HEK293 (cell line): Measurements from ENCODE around the gene ZNF318.
"Not testable (repeated sequence)": the region's sequence is repeated elsewhere in the genome, so short reads cannot be mapped to it uniquely, and the experiment has no call there.

Experiments
- CTCF ChIA-PET: fragments of 350-600 bp; formaldehyde crosslinking; extraction: SDS; loops from one replicate; lab custom pipeline; 2021; ENCODE audit warnings: antibody characterized with exemption; lab: Yijun Ruan, JAX
- POLR2A ChIA-PET: fragments of 300-600 bp; formaldehyde crosslinking; extraction: SDS; loops from one replicate; lab custom pipeline; 2020; ENCODE audit warnings: antibody characterized with exemption, inconsistent platforms; lab: Yijun Ruan, JAX
- H3K27ac ChIP-seq: fragments of 200-500 bp; sonication (Bioruptor generic); 2 replicates; pipeline ENCODE4 v1.5.1; 2014; ENCODE audit warnings: low read depth, low read length, control low read depth, inconsistent platforms; ENCODE audit errors: extremely low read depth
- H3K36me3 ChIP-seq, 2 experiments: fragments of 200-500 bp in 1 of 2; sonication (Bioruptor generic) in 1 of 2; 1 replicate in 1 of 2; 2 replicates in 1 of 2; pipeline ENCODE4 v1.5.1; 2014 to 2017; ENCODE audit warnings: inconsistent platforms in 2 of 2, low read length in 2 of 2; ENCODE audit not compliant: control insufficient read depth in 2 of 2, insufficient read depth in 1 of 2
- H3K4me1 ChIP-seq: fragments of 200-500 bp; sonication (Bioruptor generic); 2 replicates; pipeline ENCODE4 v1.5.1; 2014; ENCODE audit warnings: mild to moderate bottlenecking, low read length, inconsistent platforms; ENCODE audit not compliant: control insufficient read depth, insufficient read depth
- H3K4me3 ChIP-seq: 2 replicates; pipeline ENCODE4 v1.5.1; 2011; ENCODE audit warnings: low read depth, mild to moderate bottlenecking, control low read depth, low read length, moderate library complexity
- H3K9me3 ChIP-seq: fragments of 200-500 bp; sonication (Bioruptor generic); 2 replicates; pipeline ENCODE4 v1.5.1; 2014; ENCODE audit warnings: low read depth, low read length, inconsistent platforms; ENCODE audit not compliant: control insufficient read depth, insufficient read depth
- GLIS2 ChIP-seq: fragments of 450-650 bp; formaldehyde crosslinking; IDR thresholded peaks from 2 replicates; pipeline ENCODE4 v1.5.1; 2016; ENCODE audit warnings: missing biosample characterization, missing genetic modification characterization
- KLF8 ChIP-seq: fragments of 450-650 bp; formaldehyde crosslinking; IDR thresholded peaks from 2 replicates; pipeline ENCODE4 v1.5.1; 2016; ENCODE audit warnings: missing biosample characterization, missing genetic modification characterization
- PRDM1 ChIP-seq: fragments of 450-650 bp; formaldehyde crosslinking; IDR thresholded peaks from 2 replicates; pipeline ENCODE4; 2016; ENCODE audit warnings: missing biosample characterization, missing genetic modification characterization
- ZBTB17 ChIP-seq: fragments of 450-650 bp; formaldehyde crosslinking; IDR thresholded peaks from 2 replicates; pipeline ENCODE4 v1.5.1; 2016; ENCODE audit warnings: missing biosample characterization, missing genetic modification characterization
- ZBTB20 ChIP-seq: fragments of 450-650 bp; formaldehyde crosslinking; IDR thresholded peaks from 2 replicates; pipeline ENCODE4 v1.5.1; 2016; ENCODE audit warnings: missing biosample characterization, missing genetic modification characterization
- ZBTB7A ChIP-seq: fragments of 450-650 bp; formaldehyde crosslinking; IDR thresholded peaks from 2 replicates; pipeline ENCODE4 v1.5.1; 2016; ENCODE audit warnings: low read depth, missing biosample characterization, missing genetic modification characterization
- ZNF112 ChIP-seq: fragments of 450-650 bp; formaldehyde crosslinking; IDR thresholded peaks from 2 replicates; pipeline ENCODE4 v1.5.0; 2017; ENCODE audit warnings: missing biosample characterization, missing genetic modification characterization
- ZNF2 ChIP-seq: fragments of 450-650 bp; formaldehyde crosslinking; IDR thresholded peaks from 2 replicates; pipeline ENCODE4 v1.5.1; 2016; ENCODE audit warnings: missing biosample characterization, missing genetic modification characterization
- ZNF324 ChIP-seq: fragments of 450-650 bp; formaldehyde crosslinking; IDR thresholded peaks from 2 replicates; pipeline ENCODE4 v1.5.1; 2016; ENCODE audit warnings: missing biosample characterization, missing genetic modification characterization
- ZNF623 ChIP-seq: fragments of 450-650 bp; formaldehyde crosslinking; IDR thresholded peaks from 2 replicates; pipeline ENCODE4 v1.5.1; 2016; ENCODE audit warnings: missing biosample characterization, missing genetic modification characterization
- ZNF677 ChIP-seq: fragments of 450-650 bp; IDR thresholded peaks from 2 replicates; pipeline ENCODE4 v1.5.0; 2018; ENCODE audit warnings: missing biosample characterization, mild to moderate bottlenecking, missing genetic modification characterization, moderate library complexity
- TF ChIP-seq, protein P1 (sequence below): fragments of 450-650 bp; formaldehyde crosslinking; IDR thresholded peaks from 2 replicates; pipeline ENCODE4 v1.5.1; 2016; ENCODE audit warnings: missing biosample characterization, missing genetic modification characterization
- TF ChIP-seq, protein P2 (sequence below): fragments of 450-650 bp; formaldehyde crosslinking; IDR thresholded peaks from 2 replicates; pipeline ENCODE4 v1.5.1; 2016; ENCODE audit warnings: missing biosample characterization, missing genetic modification characterization
- TF ChIP-seq, protein P3 (sequence below): fragments of 450-650 bp; formaldehyde crosslinking; conservative IDR thresholded peaks from 2 replicates; pipeline ENCODE4 v1.5.1; 2016; ENCODE audit warnings: low read depth, missing biosample characterization, missing genetic modification characterization
- TF ChIP-seq, protein P4 (sequence below): fragments of 450-650 bp; formaldehyde crosslinking; conservative IDR thresholded peaks from 2 replicates; pipeline ENCODE4 v1.5.1; 2016; ENCODE audit warnings: low read depth, missing biosample characterization, missing genetic modification characterization

ZNF318 gene

DNA sequence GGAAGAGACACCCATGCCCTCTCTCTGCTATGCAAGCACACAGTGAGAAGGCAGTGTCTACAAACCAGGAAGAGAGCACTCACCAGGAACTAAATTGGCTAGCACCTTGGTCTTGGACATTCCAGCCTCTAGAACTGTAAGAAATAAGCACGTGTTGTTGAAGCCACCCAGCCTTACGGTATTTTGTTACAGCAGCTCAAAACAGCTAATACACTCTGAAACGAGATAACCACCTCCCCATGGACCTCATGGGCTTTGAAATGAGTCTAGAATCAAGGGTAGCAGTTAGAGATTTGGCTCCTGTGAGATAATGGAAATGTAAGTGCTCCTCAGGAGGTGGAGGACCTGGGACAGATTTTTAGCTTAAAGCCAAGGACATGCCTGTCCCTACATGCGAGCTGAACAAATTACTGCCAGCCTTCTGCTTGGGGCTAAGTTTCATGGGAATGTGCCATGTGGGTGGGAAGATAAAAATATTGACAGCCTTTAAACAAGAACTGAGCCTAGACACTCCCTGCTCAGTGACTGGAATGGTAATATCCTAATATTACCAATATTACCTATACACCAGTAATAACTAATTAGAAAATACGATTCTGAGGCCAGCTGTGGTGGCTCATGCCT is 3.9 kb upstream of the ZNF318 start:
- H3K27ac ChIP-seq = no peak overlapping the region
- H3K36me3 ChIP-seq = no peaks in the 10 kb centered on the region
- H3K4me3 ChIP-seq = no peak overlapping the region
- peaks cover 3% of the 10 kb centered on the region for H3K4me1 ChIP-seq
- ChIA-PET CTCF (interaction anchor here (0.5 to 1.8 kb wide), 3 partner anchors 62 to 233 kb away, joined by 3 to 5 read pairs (median 5); no protein-coding TSS in a partner anchor), POLR2A (no interaction called here)
- TF ChIP-seq KLF8 (tag by site-specific recombination) (no peak), ZNF677 (tag by site-specific recombination) (no peak), ZBTB7A (tag by site-specific recombination) (no peak), GLIS2 (no peak), ZNF112 (tag by site-specific recombination) (no peak)
- TF ChIP-seq, protein P1, sequence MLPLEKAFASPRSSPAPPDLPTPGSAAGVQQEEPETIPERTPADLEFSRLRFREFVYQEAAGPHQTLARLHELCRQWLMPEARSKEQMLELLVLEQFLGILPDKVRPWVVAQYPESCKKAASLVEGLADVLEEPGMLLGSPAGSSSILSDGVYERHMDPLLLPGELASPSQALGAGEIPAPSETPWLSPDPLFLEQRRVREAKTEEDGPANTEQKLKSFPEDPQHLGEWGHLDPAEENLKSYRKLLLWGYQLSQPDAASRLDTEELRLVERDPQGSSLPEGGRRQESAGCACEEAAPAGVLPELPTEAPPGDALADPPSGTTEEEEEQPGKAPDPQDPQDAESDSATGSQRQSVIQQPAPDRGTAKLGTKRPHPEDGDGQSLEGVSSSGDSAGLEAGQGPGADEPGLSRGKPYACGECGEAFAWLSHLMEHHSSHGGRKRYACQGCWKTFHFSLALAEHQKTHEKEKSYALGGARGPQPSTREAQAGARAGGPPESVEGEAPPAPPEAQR (tag by site-specific recombination) = no peak
- TF ChIP-seq, protein P2, sequence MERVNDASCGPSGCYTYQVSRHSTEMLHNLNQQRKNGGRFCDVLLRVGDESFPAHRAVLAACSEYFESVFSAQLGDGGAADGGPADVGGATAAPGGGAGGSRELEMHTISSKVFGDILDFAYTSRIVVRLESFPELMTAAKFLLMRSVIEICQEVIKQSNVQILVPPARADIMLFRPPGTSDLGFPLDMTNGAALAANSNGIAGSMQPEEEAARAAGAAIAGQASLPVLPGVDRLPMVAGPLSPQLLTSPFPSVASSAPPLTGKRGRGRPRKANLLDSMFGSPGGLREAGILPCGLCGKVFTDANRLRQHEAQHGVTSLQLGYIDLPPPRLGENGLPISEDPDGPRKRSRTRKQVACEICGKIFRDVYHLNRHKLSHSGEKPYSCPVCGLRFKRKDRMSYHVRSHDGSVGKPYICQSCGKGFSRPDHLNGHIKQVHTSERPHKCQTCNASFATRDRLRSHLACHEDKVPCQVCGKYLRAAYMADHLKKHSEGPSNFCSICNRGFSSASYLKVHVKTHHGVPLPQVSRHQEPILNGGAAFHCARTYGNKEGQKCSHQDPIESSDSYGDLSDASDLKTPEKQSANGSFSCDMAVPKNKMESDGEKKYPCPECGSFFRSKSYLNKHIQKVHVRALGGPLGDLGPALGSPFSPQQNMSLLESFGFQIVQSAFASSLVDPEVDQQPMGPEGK = no peak
- H3K9me3 ChIP-seq = no peaks in the 10 kb centered on the region

DNA sequence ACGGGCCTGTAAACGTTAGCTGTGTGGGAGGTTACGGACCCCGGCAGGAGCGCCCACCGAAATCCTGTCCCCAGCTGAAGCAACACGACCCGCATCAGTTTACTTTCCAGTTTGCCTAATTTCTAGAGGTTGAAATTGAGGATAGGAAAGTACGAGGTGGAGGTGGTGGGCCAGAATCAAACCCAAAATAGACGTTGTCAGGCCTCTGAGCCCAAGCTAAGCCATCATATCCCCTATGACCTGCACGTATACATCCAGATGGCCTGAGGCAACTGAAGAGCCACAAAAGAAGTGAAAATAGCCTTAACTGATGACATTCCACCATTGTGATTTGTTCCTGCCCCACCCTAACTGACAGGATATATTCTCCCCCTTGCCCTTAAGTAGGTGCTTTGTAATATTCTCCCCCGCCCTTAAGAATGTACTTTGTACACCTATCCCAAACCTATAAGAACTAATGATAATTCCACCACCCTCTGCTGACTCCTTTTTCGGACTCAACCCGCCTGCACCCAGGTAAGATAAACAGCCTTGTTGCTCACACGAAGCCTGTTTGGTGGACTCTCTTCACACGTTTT is 645 bp upstream of the ZNF318 start:
- H3K27ac ChIP-seq = peak overlapping the region; percentile 61
- H3K36me3 ChIP-seq, H3K4me1 ChIP-seq, H3K9me3 ChIP-seq: not testable (repeated sequence)
- TF ChIP-seq PRDM1 (tag by site-specific recombination) = peak; percentile 50; the same call in 1 of the 2 replicates
- TF ChIP-seq ZNF2 = 0 out of 2 replicates have a peak, but pooled peaks have one; percentile 6
- TF ChIP-seq, protein P3, sequence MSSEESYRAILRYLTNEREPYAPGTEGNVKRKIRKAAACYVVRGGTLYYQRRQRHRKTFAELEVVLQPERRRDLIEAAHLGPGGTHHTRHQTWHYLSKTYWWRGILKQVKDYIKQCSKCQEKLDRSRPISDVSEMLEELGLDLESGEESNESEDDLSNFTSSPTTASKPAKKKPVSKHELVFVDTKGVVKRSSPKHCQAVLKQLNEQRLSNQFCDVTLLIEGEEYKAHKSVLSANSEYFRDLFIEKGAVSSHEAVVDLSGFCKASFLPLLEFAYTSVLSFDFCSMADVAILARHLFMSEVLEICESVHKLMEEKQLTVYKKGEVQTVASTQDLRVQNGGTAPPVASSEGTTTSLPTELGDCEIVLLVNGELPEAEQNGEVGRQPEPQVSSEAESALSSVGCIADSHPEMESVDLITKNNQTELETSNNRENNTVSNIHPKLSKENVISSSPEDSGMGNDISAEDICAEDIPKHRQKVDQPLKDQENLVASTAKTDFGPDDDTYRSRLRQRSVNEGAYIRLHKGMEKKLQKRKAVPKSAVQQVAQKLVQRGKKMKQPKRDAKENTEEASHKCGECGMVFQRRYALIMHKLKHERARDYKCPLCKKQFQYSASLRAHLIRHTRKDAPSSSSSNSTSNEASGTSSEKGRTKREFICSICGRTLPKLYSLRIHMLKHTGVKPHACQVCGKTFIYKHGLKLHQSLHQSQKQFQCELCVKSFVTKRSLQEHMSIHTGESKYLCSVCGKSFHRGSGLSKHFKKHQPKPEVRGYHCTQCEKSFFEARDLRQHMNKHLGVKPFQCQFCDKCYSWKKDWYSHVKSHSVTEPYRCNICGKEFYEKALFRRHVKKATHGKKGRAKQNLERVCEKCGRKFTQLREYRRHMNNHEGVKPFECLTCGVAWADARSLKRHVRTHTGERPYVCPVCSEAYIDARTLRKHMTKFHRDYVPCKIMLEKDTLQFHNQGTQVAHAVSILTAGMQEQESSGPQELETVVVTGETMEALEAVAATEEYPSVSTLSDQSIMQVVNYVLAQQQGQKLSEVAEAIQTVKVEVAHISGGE (tag by site-specific recombination) = peak; percentile 90
- TF ChIP-seq ZBTB20 = peak; percentile 6; the same call in 1 of the 2 replicates
- TF ChIP-seq, protein P4, sequence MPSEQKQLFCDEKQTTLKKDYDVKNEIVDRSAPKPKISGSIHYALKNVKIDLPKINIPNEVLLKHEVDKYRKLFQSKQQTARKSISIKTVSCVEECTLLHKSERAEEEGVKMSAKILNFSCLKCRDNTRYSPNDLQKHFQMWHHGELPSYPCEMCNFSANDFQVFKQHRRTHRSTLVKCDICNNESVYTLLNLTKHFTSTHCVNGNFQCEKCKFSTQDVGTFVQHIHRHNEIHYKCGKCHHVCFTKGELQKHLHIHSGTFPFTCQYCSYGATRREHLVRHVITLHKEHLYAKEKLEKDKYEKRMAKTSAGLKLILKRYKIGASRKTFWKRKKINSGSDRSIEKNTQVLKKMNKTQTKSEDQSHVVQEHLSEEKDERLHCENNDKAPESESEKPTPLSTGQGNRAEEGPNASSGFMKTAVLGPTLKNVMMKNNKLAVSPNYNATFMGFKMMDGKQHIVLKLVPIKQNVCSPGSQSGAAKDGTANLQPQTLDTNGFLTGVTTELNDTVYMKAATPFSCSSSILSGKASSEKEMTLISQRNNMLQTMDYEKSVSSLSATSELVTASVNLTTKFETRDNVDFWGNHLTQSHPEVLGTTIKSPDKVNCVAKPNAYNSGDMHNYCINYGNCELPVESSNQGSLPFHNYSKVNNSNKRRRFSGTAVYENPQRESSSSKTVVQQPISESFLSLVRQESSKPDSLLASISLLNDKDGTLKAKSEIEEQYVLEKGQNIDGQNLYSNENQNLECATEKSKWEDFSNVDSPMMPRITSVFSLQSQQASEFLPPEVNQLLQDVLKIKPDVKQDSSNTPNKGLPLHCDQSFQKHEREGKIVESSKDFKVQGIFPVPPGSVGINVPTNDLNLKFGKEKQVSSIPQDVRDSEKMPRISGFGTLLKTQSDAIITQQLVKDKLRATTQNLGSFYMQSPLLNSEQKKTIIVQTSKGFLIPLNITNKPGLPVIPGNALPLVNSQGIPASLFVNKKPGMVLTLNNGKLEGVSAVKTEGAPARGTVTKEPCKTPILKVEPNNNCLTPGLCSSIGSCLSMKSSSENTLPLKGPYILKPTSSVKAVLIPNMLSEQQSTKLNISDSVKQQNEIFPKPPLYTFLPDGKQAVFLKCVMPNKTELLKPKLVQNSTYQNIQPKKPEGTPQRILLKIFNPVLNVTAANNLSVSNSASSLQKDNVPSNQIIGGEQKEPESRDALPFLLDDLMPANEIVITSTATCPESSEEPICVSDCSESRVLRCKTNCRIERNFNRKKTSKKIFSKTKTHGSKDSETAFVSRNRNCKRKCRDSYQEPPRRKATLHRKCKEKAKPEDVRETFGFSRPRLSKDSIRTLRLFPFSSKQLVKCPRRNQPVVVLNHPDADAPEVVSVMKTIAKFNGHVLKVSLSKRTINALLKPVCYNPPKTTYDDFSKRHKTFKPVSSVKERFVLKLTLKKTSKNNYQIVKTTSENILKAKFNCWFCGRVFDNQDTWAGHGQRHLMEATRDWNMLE = peak; percentile 53; the same call in 1 of the 2 replicates
- TF ChIP-seq ZNF324 (tag by site-specific recombination) = 0 out of 2 replicates have a peak, but pooled peaks have one; percentile 4
- TF ChIP-seq ZNF623 (tag by site-specific recombination) = 0 out of 2 replicates have a peak, but pooled peaks have one; percentile 1
- TF ChIP-seq ZBTB17 = 0 out of 2 replicates have a peak, but pooled peaks have one; percentile 28
- H3K4me3 ChIP-seq = peak overlapping the region; percentile 44
- POLR2A ChIA-PET = interaction anchor here (0.6 to 1.5 kb wide), 29 partner anchors 8 to 624 kb away, joined by 3 to 28 read pairs (median 4); partner anchors contain the start of genes ABCC10, BICRAL, CRIP3 and LRRC73
- CTCF ChIA-PET = interaction anchor here (0.6 to 2.3 kb wide), 10 partner anchors 11 to 526 kb away, joined by 3 to 9 read pairs (median 3); partner anchors contain the start of gene LRRC73
